Epithelial cell of proximal tubule (primary cell): ENCODE data around the gene LDLRAD4. TPM values are rescaled to one million over a fixed set of nuclear protein-coding genes. Genes with fewer than 3 reads are reported as not detected.

Experiments used
- DNase-seq: peaks from one replicate; pipeline ENCODE4 v3.0.0-alpha.2; 2011; ENCODE audit warnings: low read depth
- H3K4me3 ChIP-seq: 2 replicates; pipeline ENCODE4 v1.5.1; 2011; ENCODE audit warnings: low read depth, mild to moderate bottlenecking, low read length
- total RNA-seq: library from RNA; depleted of rRNA; stranded (reverse); fragments of >200 nt; gene quantifications from 2 replicates; pipeline ENCODE4 v1.2.3, GENCODE V29; 2015
- TF ChIP-seq, protein P1 (sequence below): conservative IDR thresholded peaks from 2 replicates; pipeline ENCODE4 v1.5.1; 2012; ENCODE audit warnings: low read depth, mild to moderate bottlenecking, low read length

The LDLRAD4 gene
- total RNA-seq, 1 donor from 2014 or later: under 0.01 TPM

DNA sequence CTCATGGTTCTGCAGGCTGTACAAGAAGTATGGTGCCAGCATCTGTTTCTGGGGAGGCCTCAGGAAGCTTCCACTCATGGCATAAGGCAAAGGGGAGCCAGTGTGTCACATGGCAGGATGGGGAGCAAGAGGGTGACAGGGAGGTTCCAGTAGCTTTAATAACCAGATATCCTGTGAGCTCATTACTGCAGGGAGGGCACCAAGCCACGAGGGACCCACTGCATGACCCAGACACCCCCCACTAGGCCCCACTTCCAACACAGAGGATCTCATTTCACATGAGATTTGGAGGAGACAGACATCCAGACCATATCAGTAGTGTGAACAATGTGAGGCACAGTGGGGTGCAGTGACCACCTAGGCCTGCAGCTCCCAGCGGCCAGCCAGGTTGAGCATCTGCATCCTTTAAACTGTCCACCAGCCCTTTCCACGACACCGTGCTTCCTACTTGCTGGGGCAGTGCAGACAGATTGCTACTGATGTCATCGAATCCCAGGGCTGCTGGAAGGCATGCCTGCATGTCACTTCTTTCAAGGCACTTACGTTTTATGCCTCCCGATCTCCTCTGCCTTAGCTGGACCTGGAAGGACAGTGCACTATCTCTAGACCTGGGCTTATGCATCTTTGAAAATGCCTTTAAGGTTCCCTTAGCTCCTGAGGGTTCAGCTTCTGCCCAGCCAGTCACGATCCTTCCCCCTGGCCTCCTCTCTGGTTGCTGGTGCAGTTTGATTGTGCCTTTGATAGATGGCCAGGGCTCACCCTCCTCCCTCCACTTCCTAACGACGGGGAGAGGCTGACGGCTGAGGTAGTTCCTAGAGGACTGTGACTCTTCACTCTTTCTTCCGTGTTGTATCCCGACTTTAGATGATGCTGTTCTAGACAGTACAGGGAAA, 333.5 kb downstream of the LDLRAD4 start:
- DNase-seq: no peak
- H3K4me3 ChIP-seq: no peak overlapping the region
- TF ChIP-seq, protein P1, sequence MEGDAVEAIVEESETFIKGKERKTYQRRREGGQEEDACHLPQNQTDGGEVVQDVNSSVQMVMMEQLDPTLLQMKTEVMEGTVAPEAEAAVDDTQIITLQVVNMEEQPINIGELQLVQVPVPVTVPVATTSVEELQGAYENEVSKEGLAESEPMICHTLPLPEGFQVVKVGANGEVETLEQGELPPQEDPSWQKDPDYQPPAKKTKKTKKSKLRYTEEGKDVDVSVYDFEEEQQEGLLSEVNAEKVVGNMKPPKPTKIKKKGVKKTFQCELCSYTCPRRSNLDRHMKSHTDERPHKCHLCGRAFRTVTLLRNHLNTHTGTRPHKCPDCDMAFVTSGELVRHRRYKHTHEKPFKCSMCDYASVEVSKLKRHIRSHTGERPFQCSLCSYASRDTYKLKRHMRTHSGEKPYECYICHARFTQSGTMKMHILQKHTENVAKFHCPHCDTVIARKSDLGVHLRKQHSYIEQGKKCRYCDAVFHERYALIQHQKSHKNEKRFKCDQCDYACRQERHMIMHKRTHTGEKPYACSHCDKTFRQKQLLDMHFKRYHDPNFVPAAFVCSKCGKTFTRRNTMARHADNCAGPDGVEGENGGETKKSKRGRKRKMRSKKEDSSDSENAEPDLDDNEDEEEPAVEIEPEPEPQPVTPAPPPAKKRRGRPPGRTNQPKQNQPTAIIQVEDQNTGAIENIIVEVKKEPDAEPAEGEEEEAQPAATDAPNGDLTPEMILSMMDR: no peak

DNA sequence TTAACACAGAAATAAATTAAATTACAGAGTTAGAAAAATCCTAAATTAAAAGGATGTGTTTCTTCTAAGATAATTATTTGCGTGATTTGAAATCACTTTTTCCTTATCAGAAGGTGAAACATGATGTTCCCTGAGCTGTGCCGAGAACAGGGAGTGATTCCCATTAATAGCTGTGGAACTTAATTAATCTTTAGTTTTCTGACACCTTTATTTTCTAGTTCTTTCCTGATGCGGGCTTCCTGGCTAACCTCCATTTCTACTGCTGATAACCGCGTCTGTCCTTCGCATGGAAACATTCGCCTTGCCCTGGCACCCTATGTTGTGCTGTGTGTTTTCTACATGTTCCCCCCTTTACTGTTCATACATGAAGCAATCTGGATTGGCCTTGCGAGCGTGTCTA, 334.9 kb downstream of the LDLRAD4 start:
- H3K4me3 ChIP-seq: no peak overlapping the region
- TF ChIP-seq, protein P1: no peak
- no peak for DNase-seq

DNA sequence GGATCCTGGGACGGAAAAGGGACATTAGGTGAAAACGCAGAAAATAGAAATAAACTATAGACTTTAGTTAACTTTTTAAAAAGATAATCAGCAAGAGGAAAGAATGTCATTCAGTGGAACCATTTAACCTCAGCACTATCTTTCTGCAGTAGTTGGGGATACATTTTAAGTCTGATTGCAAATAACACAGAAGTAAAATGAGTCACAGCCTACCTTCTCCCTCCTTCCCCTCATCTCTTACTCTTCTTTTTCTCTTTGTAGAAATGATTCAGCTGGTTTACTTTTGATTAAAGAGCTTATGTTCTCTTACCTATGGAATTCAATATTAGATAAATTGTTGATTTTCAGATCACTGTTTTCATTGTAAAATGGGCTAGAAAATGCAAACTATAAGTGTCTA, 336.6 kb downstream of the LDLRAD4 start:
- DNase-seq: no peak
- TF ChIP-seq, protein P1: no peak
- no peak overlapping the region for H3K4me3 ChIP-seq

DNA sequence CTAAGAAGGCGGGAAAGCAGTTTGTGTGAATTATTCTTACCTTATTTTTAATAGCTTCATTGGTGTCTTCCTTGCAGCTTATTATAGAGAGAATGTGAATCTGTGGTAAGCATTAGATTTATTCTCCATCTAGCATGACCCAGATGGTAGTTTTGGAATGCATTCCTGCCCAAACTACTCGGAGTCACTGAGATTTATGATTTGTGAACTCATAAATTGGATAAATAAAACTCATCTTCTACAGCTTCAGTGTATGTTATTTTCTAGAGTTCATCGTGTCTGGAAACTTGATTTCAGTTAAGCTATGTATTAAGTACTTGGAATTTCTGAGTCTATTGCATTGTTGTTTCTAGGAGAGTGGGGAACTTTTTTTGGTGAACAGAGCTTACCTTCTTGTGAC, 337.3 kb downstream of the LDLRAD4 start:
- no peak overlapping the region for H3K4me3 ChIP-seq
- TF ChIP-seq, protein P1: no peak
- no peak for DNase-seq

DNA sequence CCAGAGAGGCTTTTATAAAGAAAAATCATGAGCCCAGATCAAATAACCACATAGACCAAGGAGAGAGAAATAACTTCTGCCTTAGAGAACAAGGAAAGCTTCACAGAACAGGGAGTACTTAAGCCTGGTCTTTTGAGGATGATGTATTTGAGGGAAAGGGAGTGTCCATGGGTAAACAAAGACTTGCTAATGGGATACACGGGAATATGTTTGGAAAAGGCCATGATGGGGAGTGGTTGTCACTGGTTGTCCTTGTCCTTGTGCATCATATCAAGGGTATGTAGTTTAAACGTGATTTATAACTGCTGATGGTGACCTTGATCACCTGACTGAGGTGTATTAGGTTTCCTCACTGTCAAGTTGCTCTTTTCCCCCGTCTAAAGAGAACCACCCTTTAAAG, 337.9 kb downstream of the LDLRAD4 start:
- no peak overlapping the region for H3K4me3 ChIP-seq
- TF ChIP-seq, protein P1: no peak
- DNase-seq: no peak

DNA sequence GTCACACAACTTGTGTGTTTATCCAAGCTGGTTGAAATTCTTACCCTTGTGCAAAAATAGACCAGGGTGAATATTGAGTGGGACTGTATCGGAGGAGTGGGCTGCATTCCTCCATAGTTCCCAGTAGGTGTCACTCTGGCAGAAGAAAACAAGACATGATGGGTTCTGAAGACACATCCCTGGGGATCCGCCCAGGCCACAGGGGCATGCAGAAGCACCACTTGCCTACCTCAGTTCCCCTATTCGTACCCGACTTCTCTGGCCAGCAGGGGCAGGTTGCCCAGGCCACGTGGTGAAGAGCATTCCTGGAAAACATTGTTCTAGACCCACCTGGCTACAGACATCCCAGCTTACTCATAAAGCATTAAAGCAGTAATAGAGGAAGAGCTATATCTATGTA, 339.6 kb downstream of the LDLRAD4 start:
- DNase-seq: no peak
- no peak overlapping the region for H3K4me3 ChIP-seq
- TF ChIP-seq, protein P1: peak; percentile 68

DNA sequence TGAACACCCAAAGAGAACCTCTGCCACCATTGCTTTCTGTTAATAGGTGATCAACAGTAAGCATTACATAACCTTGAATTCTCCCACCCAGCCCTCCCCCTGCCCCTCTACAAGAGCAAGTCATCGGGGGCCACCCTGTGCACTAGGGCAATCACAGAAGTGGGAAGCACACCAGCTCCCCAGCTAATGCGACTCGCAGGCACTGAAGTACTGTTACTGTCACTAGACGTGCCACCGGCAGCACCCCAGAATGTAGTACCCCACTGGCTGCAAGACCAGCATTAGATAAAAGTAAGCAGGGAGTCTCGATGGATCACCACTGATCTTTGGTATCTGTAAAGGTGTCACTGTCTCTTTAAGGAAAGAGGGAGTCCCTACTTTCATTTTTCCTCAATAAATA, 340.2 kb downstream of the LDLRAD4 start:
- DNase-seq: no peak
- no peak overlapping the region for H3K4me3 ChIP-seq
- TF ChIP-seq, protein P1: no peak
